Erythroblast (primary cell): Measurements from ENCODE around the gene CLTCL1.

Experiments
- DNase-seq, 2 experiments: peaks; one replicate each; lab custom pipeline; 2025; lab: John Stamatoyannopoulos, UW
- GATA1 ChIP-seq: IDR thresholded peaks from 2 replicates; pipeline ENCODE4 v1.6.1; 2011; ENCODE audit warnings: low read depth, mild to moderate bottlenecking, control low read depth, low read length, moderate library complexity
- POLR2A ChIP-seq: IDR thresholded peaks from 2 replicates; pipeline ENCODE4 v1.6.1; 2011; ENCODE audit warnings: mild to moderate bottlenecking, low read length

CLTCL1 gene

GRCh38 chr22:19149991-19150390 is 141.5 kb downstream of the CLTCL1 start, which contains the start of gene GSC2:
GSC2 (minus strand) TSS chr22:19150292; CDS start chr22:19150283, 9 bp downstream.
- no peak for TF ChIP-seq GATA1
- TF ChIP-seq POLR2A: no peak

GRCh38 chr22:19149047-19149883 is 142.3 kb downstream of the CLTCL1 start:
- peak in 1 of 2 experiments; percentile 23 for DNase-seq

More at GRCh38 chr22:19149991-19150390, 141.5 kb downstream of the CLTCL1 start, which contains the start of gene GSC2:
- no peak for DNase-seq

GRCh38 chr22:19148417-19149046 is 143.0 kb downstream of the CLTCL1 start:
- TF ChIP-seq GATA1: no peak
- TF ChIP-seq POLR2A: no peak
- DNase-seq: no peak

More at GRCh38 chr22:19149047-19149883, 142.3 kb downstream of the CLTCL1 start:
- TF ChIP-seq GATA1 (no peak), POLR2A (no peak)

- DNase-seq: no peak
- TF ChIP-seq GATA1 (no peak), POLR2A (no peak)
Observed at GRCh38 chr22:19147195-19147780, 144.2 kb downstream of the CLTCL1 start.

GRCh38 chr22:19146215-19146968 is 145.1 kb downstream of the CLTCL1 start:
- DNase-seq: no peak
- TF ChIP-seq POLR2A: no peak

- TF ChIP-seq GATA1 (no peak), POLR2A (no peak)
- peak; percentile 60 to 61 for DNase-seq
Observed at GRCh38 chr22:19143967-19144400, 147.5 kb downstream of the CLTCL1 start.

GRCh38 chr22:19143212-19143611 is 148.3 kb downstream of the CLTCL1 start:
- TF ChIP-seq POLR2A (no peak), GATA1 (no peak)

GRCh38 chr22:19142394-19142793 is 149.1 kb downstream of the CLTCL1 start:
- DNase-seq: no peak
- no peak for TF ChIP-seq GATA1

More at GRCh38 chr22:19143212-19143611, 148.3 kb downstream of the CLTCL1 start:
- no peak for DNase-seq

- DNase-seq: no peak
- TF ChIP-seq POLR2A (no peak), GATA1 (no peak)
Observed at GRCh38 chr22:19139974-19140373, 151.5 kb downstream of the CLTCL1 start.

- TF ChIP-seq POLR2A (no peak), GATA1 (no peak)
- no peak for DNase-seq
Observed at GRCh38 chr22:19139001-19139356, 152.5 kb downstream of the CLTCL1 start.

GRCh38 chr22:19138217-19139000 is 153.1 kb downstream of the CLTCL1 start:
- TF ChIP-seq GATA1 (no peak), POLR2A (no peak)
- DNase-seq: no peak

GRCh38 chr22:19137384-19138216 is 153.9 kb downstream of the CLTCL1 start:
- no peak for DNase-seq
- no peak for TF ChIP-seq GATA1
- no peak for TF ChIP-seq POLR2A

- no peak for DNase-seq
- TF ChIP-seq POLR2A (no peak), GATA1 (no peak)
Observed at GRCh38 chr22:19136915-19137314, 154.6 kb downstream of the CLTCL1 start.
